DOHH2 (cell line): Measurements from ENCODE around the gene PITPNM3.

Experiments
- H3F3A ChIP-seq: fragments of 200-600 bp; sonication (generic), shearing (Covaris generic); 2 replicates; pipeline ENCODE4 v1.6.0; 2016; ENCODE audit warnings: antibody characterized with exemption, mild to moderate bottlenecking; ENCODE audit not compliant: control insufficient read depth, insufficient read depth
- H3K27ac ChIP-seq: fragments of 200-600 bp; sonication (generic); 2 replicates; pipeline ENCODE4 v1.5.1; 2014; ENCODE audit warnings: low read depth, mild to moderate bottlenecking, low read length, moderate library complexity
- H3K27me3 ChIP-seq: fragments of 200-600 bp; sonication (generic); 2 replicates; pipeline ENCODE4 v1.6.1; 2014; ENCODE audit warnings: mild to moderate bottlenecking, low read length, mixed read lengths; ENCODE audit not compliant: control insufficient read depth
- H3K36me3 ChIP-seq: fragments of 200-600 bp; sonication (generic); 2 replicates; pipeline ENCODE4 v1.6.1; 2014; ENCODE audit warnings: mild to moderate bottlenecking, low read length, moderate library complexity, mixed read lengths; ENCODE audit not compliant: control insufficient read depth
- H3K4me1 ChIP-seq: fragments of 200-600 bp; sonication (generic); 2 replicates; pipeline ENCODE4 v1.6.1; 2014; ENCODE audit warnings: mild to moderate bottlenecking, low read length, mixed read lengths; ENCODE audit not compliant: control insufficient read depth
- H3K4me2 ChIP-seq: fragments of 200-600 bp; sonication (generic); 2 replicates; pipeline ENCODE4 v1.6.0; 2014; ENCODE audit warnings: mild to moderate bottlenecking, low read length, moderate library complexity
- H3K4me3 ChIP-seq: fragments of 200-600 bp; sonication (generic); 2 replicates; pipeline ENCODE4 v1.5.1; 2014; ENCODE audit warnings: mild to moderate bottlenecking, low read length, mixed read lengths
- H3K79me2 ChIP-seq: fragments of 200-600 bp; sonication (generic); 2 replicates; pipeline ENCODE4 v1.6.1; 2014; ENCODE audit warnings: mild to moderate bottlenecking, low read length, mixed read lengths; ENCODE audit not compliant: control insufficient read depth
- H3K9me2 ChIP-seq: fragments of 200-600 bp; sonication (generic); replicated peaks from 2 replicates; pipeline ENCODE4 v1.6.1; 2014; ENCODE audit warnings: mild to moderate bottlenecking, low read length, mixed read lengths; ENCODE audit not compliant: control insufficient read depth
- H3K9me3 ChIP-seq: fragments of 200-600 bp; sonication (generic); 2 replicates; pipeline ENCODE4 v1.6.1; 2014; ENCODE audit warnings: antibody characterized with exemption, low read length, mixed read lengths; ENCODE audit not compliant: control insufficient read depth, insufficient read depth
- H4K20me1 ChIP-seq: fragments of 200-600 bp; sonication (generic); 2 replicates; pipeline ENCODE4 v1.6.0; 2014; ENCODE audit warnings: low read depth, mild to moderate bottlenecking, antibody characterized with exemption, low read length, moderate library complexity; ENCODE audit not compliant: control insufficient read depth, insufficient read depth
- EZH2phosphoT487 ChIP-seq: fragments of 200-600 bp; sonication (generic); IDR thresholded peaks from 2 replicates; pipeline ENCODE4 v1.6.1; 2017; ENCODE audit warnings: borderline replicate concordance, mild to moderate bottlenecking, antibody characterized with exemption, low read length, moderate library complexity, mixed read lengths
- TF ChIP-seq, protein P1 (sequence below): fragments of 200-600 bp; sonication (generic); IDR thresholded peaks from one replicate; pipeline ENCODE4 v1.5.1; 2014; ENCODE audit warnings: antibody characterized with exemption, mild to moderate bottlenecking, low read depth, low read length; ENCODE audit not compliant: poor library complexity, severe bottlenecking

PITPNM3 gene

DNA sequence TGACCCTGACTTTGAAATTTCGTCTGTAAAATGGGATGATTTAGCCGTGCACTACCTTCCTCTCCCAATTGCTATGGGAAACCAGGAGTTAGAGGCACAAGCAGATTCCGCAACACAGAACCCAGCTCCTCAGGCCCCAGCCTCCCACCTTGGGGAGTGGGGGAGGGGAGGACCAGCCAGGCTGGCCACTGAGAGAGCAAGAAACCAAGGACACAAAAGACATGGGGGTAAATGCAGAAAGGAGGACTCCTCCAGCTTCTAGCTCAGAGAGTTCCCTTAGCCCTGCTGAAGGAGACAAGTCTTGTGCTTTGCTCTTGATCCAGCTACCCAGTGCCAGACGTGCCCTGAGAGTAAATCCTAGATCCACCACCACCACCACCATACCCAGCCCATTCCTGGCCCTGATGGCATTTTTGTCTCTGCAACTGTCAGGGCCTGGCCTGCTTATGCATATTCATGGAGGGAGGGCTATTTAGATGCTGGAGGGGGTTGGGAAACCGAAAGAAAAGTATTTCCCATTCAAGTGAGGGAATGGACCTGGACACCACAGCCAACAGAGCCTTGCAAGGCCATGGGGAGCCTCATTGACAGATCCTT, 25.9 kb downstream of the PITPNM3 start:
- Histone ChIP-seq H3K9me3 (no peaks in the 10 kb centered on the region), H3K4me1 (no peaks in the 10 kb centered on the region), H3F3A (no peaks in the 10 kb centered on the region), H3K9me2 (no peaks in the 10 kb centered on the region), H3K27ac (no peak overlapping the region), H3K4me3 (no peak overlapping the region), H4K20me1 (no peaks in the 10 kb centered on the region), H3K36me3 (no peaks in the 10 kb centered on the region), H3K27me3 (no peaks in the 10 kb centered on the region), H3K79me2 (no peaks in the 10 kb centered on the region), H3K4me2 (no peak overlapping the region)
- TF ChIP-seq, protein P1, sequence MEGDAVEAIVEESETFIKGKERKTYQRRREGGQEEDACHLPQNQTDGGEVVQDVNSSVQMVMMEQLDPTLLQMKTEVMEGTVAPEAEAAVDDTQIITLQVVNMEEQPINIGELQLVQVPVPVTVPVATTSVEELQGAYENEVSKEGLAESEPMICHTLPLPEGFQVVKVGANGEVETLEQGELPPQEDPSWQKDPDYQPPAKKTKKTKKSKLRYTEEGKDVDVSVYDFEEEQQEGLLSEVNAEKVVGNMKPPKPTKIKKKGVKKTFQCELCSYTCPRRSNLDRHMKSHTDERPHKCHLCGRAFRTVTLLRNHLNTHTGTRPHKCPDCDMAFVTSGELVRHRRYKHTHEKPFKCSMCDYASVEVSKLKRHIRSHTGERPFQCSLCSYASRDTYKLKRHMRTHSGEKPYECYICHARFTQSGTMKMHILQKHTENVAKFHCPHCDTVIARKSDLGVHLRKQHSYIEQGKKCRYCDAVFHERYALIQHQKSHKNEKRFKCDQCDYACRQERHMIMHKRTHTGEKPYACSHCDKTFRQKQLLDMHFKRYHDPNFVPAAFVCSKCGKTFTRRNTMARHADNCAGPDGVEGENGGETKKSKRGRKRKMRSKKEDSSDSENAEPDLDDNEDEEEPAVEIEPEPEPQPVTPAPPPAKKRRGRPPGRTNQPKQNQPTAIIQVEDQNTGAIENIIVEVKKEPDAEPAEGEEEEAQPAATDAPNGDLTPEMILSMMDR, result no peak
- no peak for TF ChIP-seq EZH2phosphoT487

DNA sequence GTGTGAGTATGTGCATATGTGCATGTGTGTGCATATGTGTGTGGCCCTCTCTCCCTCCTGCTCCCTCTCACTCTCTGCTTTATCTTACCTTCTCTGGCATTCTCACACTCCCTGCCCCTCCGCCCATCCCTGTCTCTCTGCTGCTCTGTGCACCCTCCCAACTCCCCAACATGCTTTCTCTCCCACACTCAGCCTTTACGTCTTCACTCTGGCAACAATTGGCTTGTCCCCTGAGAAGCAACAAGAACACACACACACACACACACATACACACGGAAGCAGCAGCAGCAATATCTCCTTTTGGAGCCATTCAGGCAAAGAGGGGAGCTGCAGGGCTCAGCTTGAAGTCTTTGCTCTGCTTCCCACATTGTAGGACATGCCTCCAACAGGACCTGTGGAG, 27.8 kb downstream of the PITPNM3 start:
- Histone ChIP-seq H3F3A (no peaks in the 10 kb centered on the region), H3K4me3 (no peak overlapping the region), H3K27ac (no peak overlapping the region), H4K20me1 (no peaks in the 10 kb centered on the region), H3K79me2 (no peaks in the 10 kb centered on the region), H3K36me3 (no peaks in the 10 kb centered on the region), H3K9me2 (no peaks in the 10 kb centered on the region), H3K4me1 (no peaks in the 10 kb centered on the region), H3K4me2 (no peak overlapping the region), H3K9me3 (no peaks in the 10 kb centered on the region), H3K27me3 (no peaks in the 10 kb centered on the region)
- TF ChIP-seq, protein P1, result no peak
- no peak for TF ChIP-seq EZH2phosphoT487

DNA sequence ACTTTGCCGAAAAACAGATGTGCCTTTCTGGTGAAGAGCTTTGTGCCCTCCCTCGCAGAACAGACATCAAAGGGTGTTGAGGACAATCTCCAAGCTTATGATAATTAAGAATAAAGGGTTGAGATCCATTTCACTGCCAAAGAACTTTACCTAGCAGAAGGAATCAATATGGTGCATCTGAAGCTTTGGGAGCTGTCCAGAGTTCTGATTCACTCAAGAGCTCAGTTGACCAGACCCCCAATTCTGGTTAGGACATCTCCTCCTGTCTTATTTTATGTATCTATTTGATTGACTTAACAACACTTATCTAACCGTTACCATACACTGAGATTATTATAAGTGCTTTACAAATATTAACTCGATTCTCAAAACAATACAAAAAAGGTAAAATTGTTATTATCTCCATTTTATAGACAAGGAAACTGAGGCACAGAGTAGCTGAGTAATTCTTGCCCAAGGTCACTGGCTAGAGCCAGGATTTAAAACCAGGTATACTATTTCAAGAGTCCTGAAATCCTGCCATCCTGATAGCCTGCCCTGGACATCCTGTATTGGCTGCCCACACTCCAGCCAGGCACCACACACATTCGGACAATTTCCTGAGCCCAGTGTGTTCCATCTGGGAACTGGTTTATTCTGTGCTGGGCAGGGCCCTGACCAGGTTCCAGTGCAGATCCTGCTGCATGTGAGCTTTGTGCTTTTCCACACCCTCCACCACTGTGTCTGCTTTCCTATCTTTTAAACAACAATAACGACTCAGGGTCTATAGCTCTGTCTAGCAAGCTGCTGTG, 29.8 kb downstream of the PITPNM3 start:
- Histone ChIP-seq H3K27me3 (no peaks in the 10 kb centered on the region), H3K9me2 (no peaks in the 10 kb centered on the region), H3K27ac (no peak overlapping the region), H3K9me3 (no peaks in the 10 kb centered on the region), H3K4me3 (no peak overlapping the region), H3K4me1 (no peaks in the 10 kb centered on the region), H3K36me3 (no peaks in the 10 kb centered on the region), H4K20me1 (no peaks in the 10 kb centered on the region), H3K79me2 (no peaks in the 10 kb centered on the region), H3K4me2 (no peak overlapping the region), H3F3A (no peaks in the 10 kb centered on the region)
- no peak for TF ChIP-seq EZH2phosphoT487
- TF ChIP-seq, protein P1, result no peak
